K562 (cell line): ENCODE data around the gene HMGN3. TPM values are rescaled to one million over a fixed set of nuclear protein-coding genes. Genes with fewer than 3 reads are reported as not detected.

Source experiments
- ATAC-seq: fragments of 200-7000 bp; cut with Tn5 transposase; 3 replicates; pipeline ENCODE4 v1.9.1; 2020; ENCODE audit warnings: moderate library complexity
- BruUV-seq: library from RNA; stranded (reverse); fragments of 400-500 nt; replicated peaks from 2 replicates; lab custom pipeline; 2021; lab: Mats Ljungman, UMichigan
- CTCF ChIA-PET: fragments of 300-600 bp; formaldehyde crosslinking; extraction: SDS; loops from one replicate; lab custom pipeline; 2021; ENCODE audit warnings: low intra/inter-chr PET ratio; lab: Yijun Ruan, JAX
- POLR2A ChIA-PET: fragments of 300-600, 350-650 bp; sonication (Branson Sonifier 250); formaldehyde crosslinking; extraction: SDS; loops from one replicate; lab custom pipeline; 2021; ENCODE audit warnings: antibody characterized with exemption, inconsistent platforms; lab: Yijun Ruan, JAX
- DNase-seq, 4 experiments: peaks; one replicate each; pipeline versions ENCODE4 v3.0.0 to v3.0.0-alpha.2; 2011 to 2018; ENCODE audit warnings: low spot score in 3 of 4, mixed read lengths in 3 of 4; ENCODE audit errors: extremely low read depth in 1 of 4
- FAIRE-seq: peaks from 2 replicates; lab custom pipeline; 2011; peaks lifted over from hg19 to GRCh38; lab: Jason Lieb, UNC
- H2AFZ ChIP-seq: 2 replicates; pipeline ENCODE4 v1.6.0; 2011; ENCODE audit warnings: low read depth, low read length, control low read depth, inconsistent platforms
- H3K27ac ChIP-seq: fragments of 200-600 bp; 3 replicates; pipeline ENCODE4 v1.8.0; 2011; ENCODE audit warnings: low read depth, mild to moderate bottlenecking, control low read depth, inconsistent platforms, low read length, moderate library complexity, mixed read lengths; ENCODE audit errors: extremely low read depth
- H3K27me3 ChIP-seq, 2 experiments: fragments of 300-600 bp in 1 of 2; 2 replicates in 1 of 2; 3 replicates in 1 of 2; pipeline versions ENCODE4 v1.6.0 to v1.8.0; 2011; ENCODE audit warnings: inconsistent platforms in 2 of 2, low read length in 2 of 2, mild to moderate bottlenecking in 1 of 2, mixed read lengths in 1 of 2, moderate library complexity in 1 of 2; ENCODE audit not compliant: control insufficient read depth in 2 of 2, insufficient read depth in 2 of 2
- H3K36me3 ChIP-seq: fragments of 300-600 bp; 3 replicates; pipeline ENCODE4 v1.8.0; 2011; ENCODE audit warnings: mild to moderate bottlenecking, low read length, inconsistent platforms; ENCODE audit not compliant: control insufficient read depth, insufficient read depth
- H3K4me1 ChIP-seq, 2 experiments: fragments of 200-600 bp in 1 of 2; replicated peaks in 1 of 2; 2 replicates in 1 of 2; 3 replicates in 1 of 2; pipeline versions ENCODE4 v1.5.1 to v1.8.0; 2011; ENCODE audit warnings: inconsistent platforms in 2 of 2, low read length in 2 of 2, mild to moderate bottlenecking in 1 of 2, mixed read lengths in 1 of 2, moderate library complexity in 1 of 2; ENCODE audit not compliant: control insufficient read depth in 2 of 2, insufficient read depth in 2 of 2
- H3K4me2 ChIP-seq: 2 replicates; pipeline ENCODE4 v1.6.1; 2011; ENCODE audit warnings: low read length, control low read depth, inconsistent platforms, mixed read lengths; ENCODE audit not compliant: insufficient read depth
- H3K4me3 ChIP-seq: fragments of 200-600 bp; sonication (generic), shearing (Covaris generic); 2 replicates; pipeline ENCODE4 v1.5.1; 2016; ENCODE audit warnings: control low read depth, inconsistent platforms
- H3K79me2 ChIP-seq: fragments of 200-600 bp; 3 replicates; pipeline ENCODE4 v1.8.0; 2011; ENCODE audit warnings: low read length, inconsistent platforms; ENCODE audit not compliant: control insufficient read depth, insufficient read depth
- H3K9ac ChIP-seq, 2 experiments: 2 replicates each; pipeline versions ENCODE4 v1.6.0 to v1.6.1; 2011; ENCODE audit warnings: low read depth in 2 of 2, low read length in 2 of 2, control low read depth in 1 of 2, inconsistent platforms in 1 of 2, mild to moderate bottlenecking in 1 of 2, mixed read lengths in 1 of 2; ENCODE audit not compliant: insufficient read depth in 1 of 2
- H3K9me1 ChIP-seq: one replicate; pipeline ENCODE4 v1.6.0; 2011; ENCODE audit warnings: inconsistent platforms, mild to moderate bottlenecking, low read length, moderate library complexity; ENCODE audit not compliant: control insufficient read depth, insufficient read depth
- H3K9me3 ChIP-seq: replicated peaks from 2 replicates; pipeline ENCODE4 v1.5.1; 2011; ENCODE audit warnings: low read depth, low read length, inconsistent platforms; ENCODE audit not compliant: control insufficient read depth, insufficient read depth
- H4K20me1 ChIP-seq: replicated peaks from 2 replicates; pipeline ENCODE4 v1.6.1; 2011; ENCODE audit warnings: low read length, inconsistent platforms, mixed read lengths; ENCODE audit not compliant: control insufficient read depth, insufficient read depth
- CAMTA2 ChIP-seq: fragments of 250-450 bp; sonication (Bioruptor Pico); conservative IDR thresholded peaks from 2 replicates; pipeline ENCODE4 v1.5.1; 2022
- CBX2 ChIP-seq: fragments of 200-600 bp; sonication (generic); IDR thresholded peaks from one replicate; pipeline ENCODE4 v1.6.1; 2012; ENCODE audit warnings: mild to moderate bottlenecking, low read length, inconsistent platforms; ENCODE audit not compliant: insufficient read depth, poor library complexity, severe bottlenecking
- HLTF ChIP-seq: fragments of 450-650 bp; IDR thresholded peaks from 2 replicates; pipeline ENCODE4 v1.6.1; 2016
- MCM2 ChIP-seq: fragments of 450-650 bp; IDR thresholded peaks from 2 replicates; pipeline ENCODE4 v1.6.1; 2017; ENCODE audit warnings: low read depth, mild to moderate bottlenecking
- SP1 ChIP-seq: sonication (generic); formaldehyde crosslinking; IDR thresholded peaks from 2 replicates; pipeline ENCODE4 v1.8.1; 2022; ENCODE audit warnings: mild to moderate bottlenecking, missing genetic modification reagents
- SPI1 ChIP-seq: IDR thresholded peaks from 2 replicates; pipeline ENCODE4 v1.6.1; 2011; ENCODE audit warnings: low read depth, low read length, control low read depth, borderline replicate concordance
- ZBTB26 ChIP-seq: fragments of 450-650 bp; formaldehyde crosslinking; IDR thresholded peaks from 2 replicates; pipeline ENCODE4 v1.4.0; 2022; ENCODE audit warnings: missing genetic modification characterization
- ZNF436 ChIP-seq: fragments of 250-450, 450-650 bp; sonication (Bioruptor Pico); formaldehyde crosslinking; IDR thresholded peaks from 2 replicates; pipeline ENCODE4 v1.7.0; 2020; ENCODE audit warnings: mild to moderate bottlenecking
- WGBS: fragments of 100-300 bp; shearing (Covaris generic); methylation state at CpG from one replicate; pipeline ENCODE4 v1.1.6; 2016; ENCODE audit warnings: low coverage, mixed read lengths; ENCODE audit not compliant: insufficient coverage; ENCODE audit errors: missing lambda C conversion rate; 5-methylcytosine and 5-hydroxymethylcytosine counted together
- in situ Hi-C: fragments of 300-500 bp; cut with MboI; formaldehyde crosslinking; loops from 4 replicates; pipeline ENCODE4 v1.15.0; 2018; ENCODE audit warnings: inconsistent platforms, mixed read lengths
- intact Hi-C: fragments of 100-400 bp; cut with micrococcal nuclease; formaldehyde crosslinking; loops from 2 replicates; pipeline ENCODE4 v1.14.2; 2022
- polyA plus RNA-seq, 8 experiments: library from polyadenylated mRNA; depleted of rRNA in 4 of 8; stranded (reverse) in 5 of 8; unstranded in 3 of 8; fragments of >200 nt; fragmentation: Nextera tagmentation in 2 of 8; fragmentation: Illumina TruSeq in 1 of 8; extraction: Ambion mirVana in 2 of 8; extraction: Trizol in 1 of 8; gene quantifications; 2 replicates each; pipeline versions ENCODE4 v1.2.1 to v1.2.3, GENCODE V29; 2011 to 2014; ENCODE audit warnings: inconsistent platforms in 1 of 8, missing spikeins in 1 of 8
- total RNA-seq, 7 experiments: library from RNA; depleted of rRNA in 6 of 7; stranded (reverse); fragments of >200 nt in 6 of 7; fragmentation: Illumina TruSeq in 2 of 7; extraction: Trizol in 2 of 7; gene quantifications; 2 replicates each; pipeline versions ENCODE4 v1.2.1 to v1.2.3, GENCODE V29; 2011 to 2021; ENCODE audit warnings: low replicate concordance in 1 of 7
- TF ChIP-seq, protein P1 (sequence below): fragments of 450-650 bp; IDR thresholded peaks from 2 replicates; pipeline ENCODE4 v1.6.1; 2016
- TF ChIP-seq, protein P2 (sequence below): fragments of 450-650 bp; formaldehyde crosslinking; IDR thresholded peaks from 2 replicates; pipeline ENCODE4 v1.4.0; 2022; ENCODE audit warnings: missing genetic modification characterization
- TF ChIP-seq, protein P3 (sequence below): sonication (generic); formaldehyde crosslinking; IDR thresholded peaks from 2 replicates; pipeline ENCODE4 v1.8.1; 2022; ENCODE audit warnings: missing genetic modification reagents

The HMGN3 gene
- total and polyA plus RNA-seq, 9 of the 15 experiments (the other 6 are each of a cell fraction or from before 2014, with no cell fraction given), result 42.1 to 154 (median 88.1) TPM

DNA sequence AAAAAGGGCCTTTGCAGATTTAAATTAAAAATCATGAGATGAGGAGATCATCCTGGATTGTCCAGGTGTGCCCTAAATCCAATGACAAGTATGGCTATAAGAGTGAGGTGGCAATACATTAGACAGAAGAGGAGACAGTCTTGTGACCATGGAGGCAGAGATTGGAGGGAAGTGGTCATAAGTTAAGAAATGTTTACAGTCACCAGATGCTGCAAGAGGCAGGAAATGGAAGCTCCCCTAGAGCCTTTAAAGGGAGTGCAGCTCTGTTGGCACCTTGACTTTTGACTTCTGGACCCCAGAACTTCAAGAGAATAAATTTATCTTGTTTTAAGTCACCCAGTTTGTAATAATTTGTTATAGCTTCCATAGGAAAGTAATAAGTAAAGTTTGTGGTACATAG, 61.1 kb downstream of the HMGN3 start:
- DNase-seq (no peak), FAIRE-seq (no peak), ATAC-seq (no peak)
- no TSS peak for BruUV-seq
- in situ Hi-C loops, result no loop called here
- Histone ChIP-seq H3K4me1 (no peaks in the 10 kb centered on the region), H3K27ac (no peak overlapping the region), H3K4me3 (no peak overlapping the region), H3K9ac (no peak overlapping the region), H3K9me1 (no peaks in the 10 kb centered on the region), H2AFZ (no peak overlapping the region), H3K4me2 (no peak overlapping the region), H4K20me1 (no peaks in the 10 kb centered on the region), H3K36me3 (no peaks in the 10 kb centered on the region), H3K9me3 (no peaks in the 10 kb centered on the region), H3K27me3 (peaks cover 3 to 10% of the 10 kb centered on the region in 2 experiments; a peak in 4 of 5 replicates), H3K79me2 (no peaks in the 10 kb centered on the region)
- TF ChIP-seq CAMTA2, result no peak
- no peak for TF ChIP-seq HLTF
- TF ChIP-seq, protein P1, sequence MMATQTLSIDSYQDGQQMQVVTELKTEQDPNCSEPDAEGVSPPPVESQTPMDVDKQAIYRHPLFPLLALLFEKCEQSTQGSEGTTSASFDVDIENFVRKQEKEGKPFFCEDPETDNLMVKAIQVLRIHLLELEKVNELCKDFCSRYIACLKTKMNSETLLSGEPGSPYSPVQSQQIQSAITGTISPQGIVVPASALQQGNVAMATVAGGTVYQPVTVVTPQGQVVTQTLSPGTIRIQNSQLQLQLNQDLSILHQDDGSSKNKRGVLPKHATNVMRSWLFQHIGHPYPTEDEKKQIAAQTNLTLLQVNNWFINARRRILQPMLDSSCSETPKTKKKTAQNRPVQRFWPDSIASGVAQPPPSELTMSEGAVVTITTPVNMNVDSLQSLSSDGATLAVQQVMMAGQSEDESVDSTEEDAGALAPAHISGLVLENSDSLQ, result no peak
- TF ChIP-seq SP1 (CRISPR knock-in tag), result no peak
- TF ChIP-seq CBX2, result no peak
- ChIA-PET POLR2A (interaction anchor here (0.7 kb wide), 1 partner anchor 13 kb away, joined by 3 read pairs; no protein-coding TSS in a partner anchor), CTCF (no interaction called here)
- intact Hi-C loops, result no loop called here

DNA sequence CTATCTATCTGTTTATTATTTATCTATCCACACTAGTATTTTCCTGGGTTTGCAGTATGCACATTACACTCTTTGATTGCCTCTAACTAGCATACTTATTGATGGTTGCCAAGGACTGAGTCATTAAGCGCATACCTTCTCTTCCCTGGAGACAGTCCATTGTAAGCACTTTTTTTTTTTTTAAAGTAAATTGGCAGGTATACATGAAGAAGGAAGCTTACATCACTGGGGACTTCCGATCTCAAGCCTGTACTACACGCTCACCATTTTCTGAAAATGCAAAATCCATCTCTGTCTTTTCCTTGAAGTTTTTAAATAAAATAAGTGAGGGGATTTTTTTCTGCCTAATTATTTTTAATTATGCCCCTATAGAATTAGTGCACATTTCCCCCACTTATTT, 63.5 kb downstream of the HMGN3 start:
- FAIRE-seq, result no peak
- no peak for DNase-seq
- H3K4me3 ChIP-seq, result no peak overlapping the region
- TF ChIP-seq, protein P2, sequence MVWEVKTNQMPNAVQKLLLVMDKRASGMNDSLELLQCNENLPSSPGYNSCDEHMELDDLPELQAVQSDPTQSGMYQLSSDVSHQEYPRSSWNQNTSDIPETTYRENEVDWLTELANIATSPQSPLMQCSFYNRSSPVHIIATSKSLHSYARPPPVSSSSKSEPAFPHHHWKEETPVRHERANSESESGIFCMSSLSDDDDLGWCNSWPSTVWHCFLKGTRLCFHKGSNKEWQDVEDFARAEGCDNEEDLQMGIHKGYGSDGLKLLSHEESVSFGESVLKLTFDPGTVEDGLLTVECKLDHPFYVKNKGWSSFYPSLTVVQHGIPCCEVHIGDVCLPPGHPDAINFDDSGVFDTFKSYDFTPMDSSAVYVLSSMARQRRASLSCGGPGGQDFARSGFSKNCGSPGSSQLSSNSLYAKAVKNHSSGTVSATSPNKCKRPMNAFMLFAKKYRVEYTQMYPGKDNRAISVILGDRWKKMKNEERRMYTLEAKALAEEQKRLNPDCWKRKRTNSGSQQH (CRISPR knock-in tag), result no peak
- TF ChIP-seq, protein P3, sequence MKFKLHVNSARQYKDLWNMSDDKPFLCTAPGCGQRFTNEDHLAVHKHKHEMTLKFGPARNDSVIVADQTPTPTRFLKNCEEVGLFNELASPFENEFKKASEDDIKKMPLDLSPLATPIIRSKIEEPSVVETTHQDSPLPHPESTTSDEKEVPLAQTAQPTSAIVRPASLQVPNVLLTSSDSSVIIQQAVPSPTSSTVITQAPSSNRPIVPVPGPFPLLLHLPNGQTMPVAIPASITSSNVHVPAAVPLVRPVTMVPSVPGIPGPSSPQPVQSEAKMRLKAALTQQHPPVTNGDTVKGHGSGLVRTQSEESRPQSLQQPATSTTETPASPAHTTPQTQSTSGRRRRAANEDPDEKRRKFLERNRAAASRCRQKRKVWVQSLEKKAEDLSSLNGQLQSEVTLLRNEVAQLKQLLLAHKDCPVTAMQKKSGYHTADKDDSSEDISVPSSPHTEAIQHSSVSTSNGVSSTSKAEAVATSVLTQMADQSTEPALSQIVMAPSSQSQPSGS (CRISPR knock-in tag), result no peak
- TF ChIP-seq ZBTB26 (no peak), SPI1 (no peak), ZNF436 (CRISPR knock-in tag) (no peak), MCM2 (no peak)
- H2AFZ ChIP-seq, result no peak overlapping the region
- WGBS, result 2% methylated on average over 3 of the region's 3 CpGs
- no peaks in the 10 kb centered on the region for H3K9me3 ChIP-seq
- no peaks in the 10 kb centered on the region for H4K20me1 ChIP-seq
- H3K27ac ChIP-seq, result no peak overlapping the region
- H3K4me1 ChIP-seq, result no peaks in the 10 kb centered on the region
- H3K9ac ChIP-seq, result no peak overlapping the region
- ATAC-seq, result no peak
- no TSS peak for BruUV-seq
- ChIA-PET CTCF (no interaction called here), POLR2A (no interaction called here)
- no peaks in the 10 kb centered on the region for H3K9me1 ChIP-seq
- intact Hi-C loops, result no loop called here
- H3K4me2 ChIP-seq, result no peak overlapping the region
- H3K36me3 ChIP-seq, result no peaks in the 10 kb centered on the region
- peaks cover 5 to 10% of the 10 kb centered on the region in 2 experiments; a peak in 4 of 5 replicates for H3K27me3 ChIP-seq
- no peaks in the 10 kb centered on the region for H3K79me2 ChIP-seq
- in situ Hi-C loops, result no loop called here
